H1 (cell line): ENCODE measurements around the gene DAPK2. TPM values are rescaled to one million over a fixed set of nuclear protein-coding genes. Genes with fewer than 3 reads are reported as not detected.

Experiments
- CTCF ChIA-PET: fragments of 300-600 bp; sonication (Branson Sonifier 250); formaldehyde crosslinking; loops from one replicate; lab custom pipeline; 2021; ENCODE audit not compliant: partially characterized antibody; lab: Charles Lee
- POLR2A ChIA-PET: fragments of 300-600 bp; sonication (Branson Sonifier 250); formaldehyde crosslinking; loops from one replicate; lab custom pipeline; 2021; ENCODE audit warnings: inconsistent platforms; ENCODE audit not compliant: partially characterized antibody; lab: Charles Lee
- DNase-seq, 2 experiments: peaks; one replicate each; pipeline versions ENCODE4 v3.0.0 to v3.0.0-alpha.2; 2010 to 2022; ENCODE audit warnings: low spot score in 2 of 2, low read depth in 1 of 2, mixed read lengths in 1 of 2
- FAIRE-seq: peaks from 2 replicates; lab custom pipeline; 2011; peaks lifted over from hg19 to GRCh38; lab: Jason Lieb, UNC
- H2AFZ ChIP-seq: 2 replicates; pipeline ENCODE4 v1.8.1; 2012; ENCODE audit warnings: low read length, inconsistent platforms
- H2AK5ac ChIP-seq: 2 replicates; pipeline ENCODE4 v1.6.1; 2013; ENCODE audit warnings: low read depth, low read length
- H2BK120ac ChIP-seq: replicated peaks from 2 replicates; pipeline ENCODE3; 2013; ENCODE audit warnings: low read depth, low read length, inconsistent platforms
- H2BK12ac ChIP-seq: 2 replicates; pipeline ENCODE4 v1.6.1; 2013; ENCODE audit warnings: low read depth, low read length
- H2BK15ac ChIP-seq: 2 replicates; pipeline ENCODE4 v1.6.1; 2013; ENCODE audit warnings: low read length
- H2BK20ac ChIP-seq: 2 replicates; pipeline ENCODE4 v1.6.1; 2013; ENCODE audit warnings: low read length
- H2BK5ac ChIP-seq: 2 replicates; pipeline ENCODE4 v1.6.1; 2013; ENCODE audit warnings: low read depth, low read length
- H3K14ac ChIP-seq: 2 replicates; pipeline ENCODE4 v1.6.1; 2013; ENCODE audit warnings: inconsistent platforms; ENCODE audit not compliant: insufficient read length
- H3K18ac ChIP-seq: 2 replicates; pipeline ENCODE4 v1.6.1; 2013; ENCODE audit warnings: low read length; ENCODE audit errors: extremely low read depth
- H3K23ac ChIP-seq: 2 replicates; pipeline ENCODE4 v1.6.1; 2013; ENCODE audit warnings: inconsistent platforms; ENCODE audit not compliant: insufficient read length
- H3K23me2 ChIP-seq: 2 replicates; pipeline ENCODE4 v1.6.1; 2013; ENCODE audit warnings: low read depth, low read length
- H3K27ac ChIP-seq: 2 replicates; pipeline ENCODE4 v1.6.1; 2011; ENCODE audit warnings: low read depth, low read length, inconsistent platforms
- H3K27me3 ChIP-seq, 4 experiments: replicated peaks in 1 of 4; 1 replicate in 1 of 4; 2 replicates in 3 of 4; pipeline versions ENCODE4 v1.6.1 to v1.8.1; 2011 to 2013; ENCODE audit warnings: low read length in 3 of 4, mild to moderate bottlenecking in 3 of 4, inconsistent platforms in 2 of 4, mixed read lengths in 2 of 4, moderate library complexity in 1 of 4; ENCODE audit not compliant: control insufficient read depth in 3 of 4, insufficient read depth in 3 of 4; ENCODE audit errors: extremely low read depth in 1 of 4
- H3K36me3 ChIP-seq, 4 experiments: 2 replicates each; pipeline versions ENCODE4 v1.6.1 to v1.8.1; 2011 to 2013; ENCODE audit warnings: mild to moderate bottlenecking in 4 of 4, low read length in 3 of 4, moderate library complexity in 2 of 4, control low read depth in 1 of 4, inconsistent platforms in 1 of 4; ENCODE audit not compliant: insufficient read depth in 4 of 4, control insufficient read depth in 2 of 4
- H3K4ac ChIP-seq: replicated peaks from 2 replicates; pipeline ENCODE3; 2013; ENCODE audit warnings: low read length, low read depth, mixed read lengths, inconsistent platforms; ENCODE audit not compliant: insufficient read length
- H3K4me1 ChIP-seq, 4 experiments: replicated peaks in 1 of 4; 1 replicate in 1 of 4; 2 replicates in 3 of 4; pipeline versions ENCODE4 v1.6.1 to v1.8.1; 2011 to 2013; ENCODE audit warnings: low read length in 3 of 4, inconsistent platforms in 2 of 4, mixed read lengths in 1 of 4; ENCODE audit not compliant: insufficient read depth in 4 of 4, control insufficient read depth in 3 of 4
- H3K4me2 ChIP-seq, 2 experiments: 2 replicates each; pipeline versions ENCODE4 v1.6.1 to v1.8.1; 2011 to 2013; ENCODE audit warnings: low read depth in 2 of 2, low read length in 2 of 2, control low read depth in 1 of 2, inconsistent platforms in 1 of 2, mild to moderate bottlenecking in 1 of 2; ENCODE audit not compliant: insufficient read depth in 1 of 2
- H3K4me3 ChIP-seq, 4 experiments: fragments of 200-600, 300-600 bp in 1 of 4; sonication (generic), shearing (Covaris generic), sonication (Bioruptor Twin) in 1 of 4; 2 replicates each; pipeline versions ENCODE4 v1.5.1 to v1.8.1; 2011 to 2016; ENCODE audit warnings: low read length in 4 of 4, low read depth in 3 of 4, control low read depth in 2 of 4, inconsistent platforms in 2 of 4, mild to moderate bottlenecking in 2 of 4, mixed read lengths in 1 of 4, moderate library complexity in 1 of 4; ENCODE audit not compliant: insufficient read depth in 2 of 4; ENCODE audit errors: extremely low read depth in 1 of 4
- H3K56ac ChIP-seq: replicated peaks from 2 replicates; pipeline ENCODE3; 2013; ENCODE audit warnings: low read depth, mild to moderate bottlenecking, mixed read lengths, low read length, inconsistent platforms; ENCODE audit not compliant: insufficient read length
- H3K79me1 ChIP-seq: 2 replicates; pipeline ENCODE4 v1.6.1; 2013; ENCODE audit warnings: low read depth, low read length, control low read depth
- H3K79me2 ChIP-seq, 2 experiments: 2 replicates each; pipeline versions ENCODE4 v1.6.1 to v1.8.1; 2012 to 2013; ENCODE audit warnings: low read length in 2 of 2, mild to moderate bottlenecking in 2 of 2, inconsistent platforms in 1 of 2; ENCODE audit not compliant: insufficient read depth in 2 of 2, control insufficient read depth in 1 of 2
- H3K9ac ChIP-seq, 4 experiments: replicated peaks in 1 of 4; 1 replicate in 1 of 4; 2 replicates in 3 of 4; pipeline versions ENCODE4 v1.6.1 to v1.8.1; 2011 to 2013; ENCODE audit warnings: low read depth in 3 of 4, low read length in 3 of 4, control low read depth in 2 of 4, mild to moderate bottlenecking in 2 of 4, moderate library complexity in 2 of 4, inconsistent platforms in 1 of 4; ENCODE audit errors: extremely low read depth in 1 of 4
- H3K9me3 ChIP-seq, 2 experiments: 2 replicates each; pipeline versions ENCODE4 v1.6.1 to v1.8.1; 2012 to 2013; ENCODE audit warnings: mild to moderate bottlenecking in 2 of 2, moderate library complexity in 2 of 2, control low read depth in 1 of 2, inconsistent platforms in 1 of 2, low read depth in 1 of 2, low read length in 1 of 2, mixed read lengths in 1 of 2; ENCODE audit not compliant: insufficient read depth in 2 of 2
- H4K20me1 ChIP-seq, 2 experiments: replicated peaks in 1 of 2; 2 replicates each; pipeline versions ENCODE3 to v1.8.1; 2011 to 2013; ENCODE audit warnings: inconsistent platforms in 2 of 2, low read length in 2 of 2, mild to moderate bottlenecking in 1 of 2; ENCODE audit not compliant: insufficient read depth in 2 of 2, control insufficient read depth in 1 of 2
- H4K5ac ChIP-seq: 2 replicates; pipeline ENCODE4 v1.6.1; 2013; ENCODE audit warnings: low read length, low read depth, mixed read lengths, inconsistent platforms; ENCODE audit not compliant: insufficient read length
- H4K8ac ChIP-seq: 2 replicates; pipeline ENCODE4 v1.8.0; 2013; ENCODE audit warnings: mild to moderate bottlenecking, moderate library complexity, low read length, inconsistent platforms; ENCODE audit not compliant: insufficient read depth; ENCODE audit errors: extremely low read depth
- H4K91ac ChIP-seq: replicated peaks from 2 replicates; pipeline ENCODE3; 2013; ENCODE audit warnings: low read length, mixed read lengths, inconsistent platforms; ENCODE audit not compliant: insufficient read length
- ATF2 ChIP-seq: IDR thresholded peaks from 2 replicates; pipeline ENCODE4 v1.6.1; 2012; ENCODE audit warnings: low read length, inconsistent platforms
- BACH1 ChIP-seq: IDR thresholded peaks from 2 replicates; pipeline ENCODE4 v1.6.1; 2012; ENCODE audit warnings: low read length, improper control_type of control experiment
- CEBPB ChIP-seq: IDR thresholded peaks from 2 replicates; pipeline ENCODE4 v1.6.1; 2012; ENCODE audit warnings: low read depth, low read length
- GABPA ChIP-seq: IDR thresholded peaks from 2 replicates; pipeline ENCODE4 v1.6.1; 2011; ENCODE audit warnings: mild to moderate bottlenecking, low read length, moderate library complexity, borderline replicate concordance; ENCODE audit not compliant: insufficient read depth
- NANOG ChIP-seq: IDR thresholded peaks from 2 replicates; pipeline ENCODE4 v1.6.1; 2011; ENCODE audit warnings: low read length, low read depth, mild to moderate bottlenecking, inconsistent platforms; ENCODE audit not compliant: insufficient read depth, poor library complexity, severe bottlenecking
- NRF1 ChIP-seq: IDR thresholded peaks from 2 replicates; pipeline ENCODE4 v1.6.1; 2011; ENCODE audit warnings: mild to moderate bottlenecking, low read depth, low read length, improper control_type of control experiment
- PHF8 ChIP-seq: fragments of 200-600 bp; sonication (generic); conservative IDR thresholded peaks from 2 replicates; pipeline ENCODE4 v1.7.1; 2012; ENCODE audit warnings: low read depth, mild to moderate bottlenecking, inconsistent platforms, low read length, moderate library complexity
- RNF2 ChIP-seq: fragments of 200-900, 300-1000 bp; sonication (generic); IDR thresholded peaks from 2 replicates; pipeline ENCODE4 v1.7.1; 2016; ENCODE audit warnings: borderline replicate concordance, low read depth, mild to moderate bottlenecking, antibody characterized with exemption, low read length; ENCODE audit not compliant: poor library complexity, severe bottlenecking; ENCODE audit errors: missing control alignments
- RXRA ChIP-seq: IDR thresholded peaks from 2 replicates; pipeline ENCODE4 v1.6.1; 2011; ENCODE audit warnings: low read depth, mild to moderate bottlenecking, low read length, moderate library complexity; ENCODE audit not compliant: insufficient read depth
- SRF ChIP-seq: IDR thresholded peaks from 2 replicates; pipeline ENCODE4 v1.6.1; 2011; ENCODE audit warnings: mild to moderate bottlenecking, low read depth, low read length, moderate library complexity
- YY1 ChIP-seq: IDR thresholded peaks from 2 replicates; pipeline ENCODE4 v1.6.1; 2011; ENCODE audit warnings: low read depth, mild to moderate bottlenecking, low read length
- WGBS, 2 experiments: shearing (Covaris generic) in 1 of 2; methylation state at CpG; one replicate each; pipeline versions ENCODE4 v1.1.6 to v1.1.7; 2013 to 2015; ENCODE audit warnings: low lambda C conversion rate in 2 of 2, mixed read lengths in 2 of 2, inconsistent platforms in 1 of 2, low coverage in 1 of 2, missing lambda C conversion rate in 1 of 2; ENCODE audit not compliant: insufficient replicate concordance in 2 of 2, insufficient coverage in 1 of 2, insufficient read length in 1 of 2; ENCODE audit errors: extremely low coverage in 1 of 2, missing lambda C conversion rate in 1 of 2; 5-methylcytosine and 5-hydroxymethylcytosine counted together
- polyA plus RNA-seq, 7 experiments: library from polyadenylated mRNA; depleted of rRNA in 3 of 7; stranded (reverse) in 5 of 7; unstranded in 2 of 7; fragments of >200 nt in 5 of 7; fragments of 200-250 nt in 2 of 7; gene quantifications; 1 replicate in 5 of 7; 2 replicates in 1 of 7; 4 replicates in 1 of 7; pipeline versions ENCODE4 v1.2.1 to v1.2.3, GENCODE V29; 2011 to 2013; ENCODE audit warnings: missing spikeins in 2 of 7, mixed read lengths in 2 of 7
- total RNA-seq: library from RNA; stranded (reverse); fragmentation: NEBNext Ultra II Directional; extraction: Animal tissue kit (Norgen Biotek cat#: 25700); gene quantifications from 2 replicates; pipeline ENCODE4 v1.2.1, GENCODE V29; 2021

The DAPK2 gene
- total and polyA plus RNA-seq, 2 of the 8 experiments (the other 6 are each of a cell fraction or from before 2014, with no cell fraction given) = 1.8 to 2.9 TPM

- H2BK15ac ChIP-seq = no peak overlapping the region
- peaks cover 0 to 3% (median 2%) of the 10 kb centered on the region in 4 experiments; a peak in 5 of 7 replicates for H3K4me1 ChIP-seq
- H3K27ac ChIP-seq = no peak overlapping the region
- peaks cover 2% of the 10 kb centered on the region; the same call in 1 of the 2 replicates for H3K23me2 ChIP-seq
- no peaks in the 10 kb centered on the region for H3K79me1 ChIP-seq
- H3K9ac ChIP-seq = no peak overlapping the region
- no peak overlapping the region for H2BK20ac ChIP-seq
- H4K8ac ChIP-seq = no peak overlapping the region
- no peak overlapping the region for H3K4ac ChIP-seq
- DNase-seq (peak in 1 of 2 experiments; percentile 33), FAIRE-seq (no peak)
- H3K18ac ChIP-seq = no peak overlapping the region
- H4K5ac ChIP-seq = no peak overlapping the region
- no peaks in the 10 kb centered on the region for H3K9me3 ChIP-seq
- no peaks in the 10 kb centered on the region for H3K79me2 ChIP-seq
- no peak overlapping the region for H2AFZ ChIP-seq
- no peaks in the 10 kb centered on the region for H4K20me1 ChIP-seq
- no peaks in the 10 kb centered on the region for H3K27me3 ChIP-seq
- H3K56ac ChIP-seq = no peak overlapping the region
- no peak overlapping the region for H2BK12ac ChIP-seq
- H3K14ac ChIP-seq = no peak overlapping the region
- H3K36me3 ChIP-seq = no peaks in the 10 kb centered on the region
- no peak overlapping the region for H2AK5ac ChIP-seq
- WGBS, 2 experiments = 66% methylated on average over 4 of the region's 4 CpGs; no CpG with 5 or more reads in 1 of the 2 experiments
- H3K4me2 ChIP-seq = no peak overlapping the region
- H4K91ac ChIP-seq = no peak overlapping the region
- no peak overlapping the region for H2BK120ac ChIP-seq
- ChIA-PET POLR2A (interaction anchor here (0.7 kb wide), 2 partner anchors 127 to 335 kb away, joined by 3 read pairs; no protein-coding TSS in a partner anchor), CTCF (interaction anchor here (0.6 to 2.1 kb wide), 9 partner anchors 8 to 189 kb away, joined by 3 to 8 read pairs (median 3); partner anchors contain the start of gene DAPK2)
- H2BK5ac ChIP-seq = no peak overlapping the region
- H3K23ac ChIP-seq = no peak overlapping the region
- no peak overlapping the region for H3K4me3 ChIP-seq
- no peak for TF ChIP-seq SRF
- TF ChIP-seq RXRA = no peak
- no peak for TF ChIP-seq YY1
- no peak for TF ChIP-seq BACH1
- no peak for TF ChIP-seq RNF2
- no peak for TF ChIP-seq PHF8
- TF ChIP-seq ATF2 = no peak
- no peak for TF ChIP-seq CEBPB
- TF ChIP-seq GABPA = no peak
- no peak for TF ChIP-seq NANOG
- no peak for TF ChIP-seq NRF1
Measured at GRCh38 chr15:63940966-63941620, 105.2 kb downstream of the DAPK2 start.
